ENCODE results near the gene RNF5. TPM values are rescaled to one million over a fixed set of nuclear protein-coding genes. Genes with fewer than 3 reads are reported as not detected.

Gene RNF5
- total and polyA plus RNA-seq, 12 donors = 53.0 to 132 (median 82.7) TPM

DNA sequence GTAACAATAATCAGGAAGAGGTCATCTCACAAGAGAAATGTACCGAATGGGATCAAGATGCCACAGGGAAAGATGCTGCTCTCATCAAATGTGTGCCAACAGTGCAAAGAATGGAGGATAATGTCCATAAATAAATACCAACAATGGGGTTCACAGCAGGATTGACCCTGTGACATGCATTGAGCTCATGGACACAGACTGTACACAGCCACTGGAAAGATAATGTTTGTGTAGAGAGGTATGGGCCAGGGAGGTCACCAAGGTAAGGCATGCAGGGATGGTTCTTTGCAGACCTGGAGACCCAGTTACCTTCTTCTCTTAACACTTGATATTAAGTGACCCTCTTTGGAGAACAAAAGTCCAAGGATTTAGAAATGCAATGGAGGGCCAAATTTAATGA, 3.8 kb upstream of the RNF5 start:
- 75 to 94% methylated on average over 1 of the region's 1 CpG for WGBS, 2 donors
- peaks cover 2 to 52% (median 32%) of the 10 kb centered on the region in 9 donors for H3K4me1 ChIP-seq

DNA sequence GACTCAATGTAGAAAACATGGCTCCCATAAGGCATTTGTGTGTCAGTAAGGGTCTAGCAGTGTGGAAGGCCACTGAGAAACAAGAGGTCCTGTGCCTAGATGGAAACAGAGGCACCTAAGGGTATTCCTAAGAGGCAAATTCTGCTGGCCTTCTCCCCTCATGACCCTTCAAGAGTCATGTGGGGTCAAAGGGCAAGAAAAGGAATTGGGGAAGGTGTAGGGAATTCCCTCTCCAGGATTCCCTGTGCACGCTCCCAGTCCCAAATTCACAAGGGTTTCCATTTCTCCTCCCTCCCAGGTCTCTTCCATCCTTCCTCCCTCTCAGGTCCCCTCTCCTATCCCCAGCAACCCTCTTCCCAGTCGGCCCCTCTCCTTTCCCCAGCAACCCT, 2.9 kb upstream of the RNF5 start:
- DNase-seq (no peak), ATAC-seq (no peak)
- Histone ChIP-seq H3K9me3 (no peaks in the 10 kb centered on the region), H3K4me3 (peak overlapping the region; percentile 63 to 93 (median 86)), H3K27me3 (no peaks in the 10 kb centered on the region), H3K4me1 (peaks cover 8 to 61% (median 40%) of the 10 kb centered on the region in 9 donors), H3K27ac (peak overlapping the region; percentile 70 to 98 (median 94)), H3K36me3 (peaks cover 0 to 19% (median 5%) of the 10 kb centered on the region in 9 donors)
- WGBS, 2 donors = 4 to 9% methylated on average over 2 of the region's 2 CpGs
- TF ChIP-seq, protein P1, sequence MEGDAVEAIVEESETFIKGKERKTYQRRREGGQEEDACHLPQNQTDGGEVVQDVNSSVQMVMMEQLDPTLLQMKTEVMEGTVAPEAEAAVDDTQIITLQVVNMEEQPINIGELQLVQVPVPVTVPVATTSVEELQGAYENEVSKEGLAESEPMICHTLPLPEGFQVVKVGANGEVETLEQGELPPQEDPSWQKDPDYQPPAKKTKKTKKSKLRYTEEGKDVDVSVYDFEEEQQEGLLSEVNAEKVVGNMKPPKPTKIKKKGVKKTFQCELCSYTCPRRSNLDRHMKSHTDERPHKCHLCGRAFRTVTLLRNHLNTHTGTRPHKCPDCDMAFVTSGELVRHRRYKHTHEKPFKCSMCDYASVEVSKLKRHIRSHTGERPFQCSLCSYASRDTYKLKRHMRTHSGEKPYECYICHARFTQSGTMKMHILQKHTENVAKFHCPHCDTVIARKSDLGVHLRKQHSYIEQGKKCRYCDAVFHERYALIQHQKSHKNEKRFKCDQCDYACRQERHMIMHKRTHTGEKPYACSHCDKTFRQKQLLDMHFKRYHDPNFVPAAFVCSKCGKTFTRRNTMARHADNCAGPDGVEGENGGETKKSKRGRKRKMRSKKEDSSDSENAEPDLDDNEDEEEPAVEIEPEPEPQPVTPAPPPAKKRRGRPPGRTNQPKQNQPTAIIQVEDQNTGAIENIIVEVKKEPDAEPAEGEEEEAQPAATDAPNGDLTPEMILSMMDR (IDR thresholded peaks at IDR 0.05) = no peak
- intact Hi-C loops (cut with DNase I) = loop anchor here in 4 of 10 donors (10.0 kb wide), 2 partner anchors 51 to 1029 kb away; partner anchors contain the start of genes ATF6B (in 3 of the 4), HSD17B8 (in 1 of the 4), RING1 (in 1 of the 4) and RXRB (in 1 of the 4)

More for the DNA sequence above, 3.8 kb upstream of the RNF5 start:
- TF ChIP-seq, protein P1 (IDR thresholded peaks at IDR 0.05) = no peak
- Histone ChIP-seq H3K27me3 (no peaks in the 10 kb centered on the region), H3K9me3 (no peaks in the 10 kb centered on the region), H3K36me3 (peaks cover 0 to 19% (median 5%) of the 10 kb centered on the region in 9 donors), H3K4me3 (peak overlapping the region in 2 of 10 donors; percentile 67 to 90), H3K27ac (no peak overlapping the region)
- DNase-seq = no peak
- intact Hi-C loops (cut with DNase I) = loop anchor here in 4 of 10 donors (10.0 kb wide), 2 partner anchors 50 to 1030 kb away; partner anchors contain the start of genes ATF6B (in 3 of the 4), HSD17B8 (in 1 of the 4), RING1 (in 1 of the 4) and RXRB (in 1 of the 4)
- ATAC-seq = no peak

DNA sequence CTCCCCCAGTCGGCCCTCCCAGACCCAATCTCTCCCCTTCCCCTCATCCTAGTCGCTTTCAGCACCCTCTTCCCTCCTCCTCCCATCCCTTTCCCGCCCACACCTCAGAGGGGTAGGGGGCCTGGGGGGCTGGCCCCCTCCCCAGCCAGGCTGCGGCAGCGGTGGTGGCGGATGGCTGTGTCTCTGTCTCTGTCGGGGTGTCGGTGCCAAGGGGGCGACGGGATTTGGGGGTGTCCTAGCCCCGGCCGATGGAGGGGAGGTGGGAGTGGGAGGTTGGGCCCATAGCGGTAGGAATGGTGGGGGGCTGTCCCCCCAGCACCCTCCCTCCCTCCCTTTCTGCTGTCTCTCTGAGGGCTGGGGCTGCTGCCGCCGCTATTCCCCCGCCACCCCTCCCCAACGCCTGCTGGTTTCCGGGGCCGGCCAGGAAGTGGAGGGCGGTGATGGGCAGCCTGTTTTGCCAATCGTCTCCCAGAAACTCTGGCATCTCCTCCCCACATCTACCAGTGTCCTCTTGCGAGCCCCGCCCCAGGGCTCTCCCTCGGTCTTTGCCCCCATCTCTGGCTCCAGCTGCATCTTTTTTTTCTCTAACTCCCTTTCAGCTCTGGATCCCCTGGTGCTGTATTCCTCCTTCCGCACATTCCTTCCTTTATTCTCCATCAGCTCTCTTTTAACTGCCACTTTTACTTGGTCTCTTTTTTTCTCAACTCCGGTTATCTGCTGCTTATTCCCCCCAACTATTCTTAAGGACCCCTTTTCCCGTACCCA, 2.3 kb upstream of the RNF5 start, which contains the start of gene AGPAT1:
AGPAT1 (minus strand) TSS at position 374 of the 765 bp plus-strand sequence. CDS start 4,588 bp downstream, outside the sequence.
- Histone ChIP-seq H3K4me3 (peak within 1 kb of the TSS; percentile 63 to 93 (median 86)), H3K36me3 (peaks cover 0 to 18% (median 5%) of the 10 kb centered on the region in 9 donors), H3K9me3 (no peaks in the 10 kb centered on the region), H3K27ac (peak within 1 kb of the TSS; percentile 93 to 98 (median 94)), H3K27me3 (no peaks in the 10 kb centered on the region), H3K4me1 (peaks cover 8 to 66% (median 43%) of the 10 kb centered on the region in 9 donors)
- ATAC-seq = peak; percentile 71 to 80 (median 76)
- WGBS, 2 donors = 1% methylated on average over 20 to 27 of the region's 27 CpGs
- intact Hi-C loops (cut with DNase I) = loop anchor here in 6 of 10 donors (1.0 to 10.0 kb wide), 5 partner anchors 21 to 1029 kb away; partner anchors contain the start of genes ATF6B (in 4 of the 6), PPT2 (in 2 of the 6), HSD17B8 (in 1 of the 6) and RING1 (in 1 of the 6)
- peak; percentile 98 to 99 for DNase-seq
- TF ChIP-seq, protein P1 (IDR thresholded peaks at IDR 0.05) = no peak

Data from heart right ventricle (tissue), 16 donors.